Ishikawa (cell line): ENCODE measurements around the gene ATP5PB.

Experiments
- CEBPB ChIP-seq: IDR thresholded peaks from 2 replicates; pipeline ENCODE4 v1.6.1; 2012
- CREB1 ChIP-seq: IDR thresholded peaks from 2 replicates; pipeline ENCODE4 v1.6.1; 2012; ENCODE audit warnings: low read depth
- EGR1 ChIP-seq: IDR thresholded peaks from 2 replicates; pipeline ENCODE4 v1.6.1; 2012
- EP300 ChIP-seq: IDR thresholded peaks from 2 replicates; pipeline ENCODE4 v1.6.1; 2012; ENCODE audit warnings: borderline replicate concordance
- FOXM1 ChIP-seq: IDR thresholded peaks from 2 replicates; pipeline ENCODE4 v1.6.1; 2012; ENCODE audit warnings: low read depth, borderline replicate concordance
- MAX ChIP-seq: IDR thresholded peaks from 2 replicates; pipeline ENCODE4 v1.6.1; 2012
- NFIC ChIP-seq: IDR thresholded peaks from 2 replicates; pipeline ENCODE4 v1.6.1; 2012
- RAD21 ChIP-seq: IDR thresholded peaks from 2 replicates; pipeline ENCODE4 v1.6.1; 2012; ENCODE audit warnings: low read depth
- REST ChIP-seq: IDR thresholded peaks from 2 replicates; pipeline ENCODE4 v1.6.1; 2012; ENCODE audit warnings: low read depth, mild to moderate bottlenecking
- TAF1 ChIP-seq: IDR thresholded peaks from 2 replicates; pipeline ENCODE4 v1.6.1; 2012; ENCODE audit warnings: low read depth, mild to moderate bottlenecking
- TCF12 ChIP-seq: IDR thresholded peaks from 2 replicates; pipeline ENCODE4 v1.6.1; 2012; ENCODE audit warnings: low read depth
- TEAD4 ChIP-seq: IDR thresholded peaks from 2 replicates; pipeline ENCODE4 v1.6.1; 2012
- USF1 ChIP-seq: IDR thresholded peaks from 2 replicates; pipeline ENCODE4 v1.6.1; 2012
- YY1 ChIP-seq: IDR thresholded peaks from 2 replicates; pipeline ENCODE4 v1.6.1; 2012; ENCODE audit warnings: low read depth
- ZBTB7A ChIP-seq: IDR thresholded peaks from 2 replicates; pipeline ENCODE4 v1.6.1; 2012; ENCODE audit warnings: low read depth

Gene ATP5PB

GRCh38 chr1:111412839-111413238, 36.4 kb upstream of the ATP5PB start:
- TF ChIP-seq TCF12, result no peak
- TF ChIP-seq FOXM1, result no peak
- TF ChIP-seq TAF1, result no peak
- TF ChIP-seq TEAD4, result no peak
- no peak for TF ChIP-seq RAD21
- TF ChIP-seq CEBPB, result no peak
- TF ChIP-seq ZBTB7A, result no peak
- TF ChIP-seq NFIC, result no peak
- no peak for TF ChIP-seq MAX
- no peak for TF ChIP-seq USF1
- no peak for TF ChIP-seq REST

GRCh38 chr1:111414756-111415155, 34.5 kb upstream of the ATP5PB start:
- TF ChIP-seq ZBTB7A (no peak), MAX (no peak), NFIC (no peak), RAD21 (no peak)

GRCh38 chr1:111415461-111415860, 33.8 kb upstream of the ATP5PB start:
- TF ChIP-seq CREB1 (no peak), TCF12 (no peak), TEAD4 (no peak), REST (no peak), MAX (no peak), ZBTB7A (no peak), RAD21 (no peak), EP300 (no peak), USF1 (no peak), CEBPB (no peak), EGR1 (no peak), FOXM1 (no peak), TAF1 (no peak), NFIC (no peak), YY1 (no peak)

- TF ChIP-seq FOXM1, result no peak
- no peak for TF ChIP-seq MAX
- TF ChIP-seq EGR1, result no peak
- TF ChIP-seq ZBTB7A, result no peak
- TF ChIP-seq TEAD4, result no peak
- no peak for TF ChIP-seq NFIC
- no peak for TF ChIP-seq RAD21
- TF ChIP-seq CREB1, result no peak
- TF ChIP-seq EP300, result no peak
- TF ChIP-seq TCF12, result no peak
- no peak for TF ChIP-seq REST
- TF ChIP-seq USF1, result no peak
- no peak for TF ChIP-seq TAF1
- no peak for TF ChIP-seq CEBPB
Observed at GRCh38 chr1:111417755-111418154, 31.5 kb upstream of the ATP5PB start.
